Measurements from ENCODE around the gene SLC12A7.

GRCh38 chr5:1064383-1065142, 47.3 kb downstream of the SLC12A7 start:
- TF ChIP-seq CTCF (IDR thresholded peaks at IDR 0.05; ENCODE audit: insufficient read depth, low read depth, low read length) = no peak
- no peak for TF ChIP-seq EZH2 (IDR thresholded peaks at IDR 0.05; ENCODE audit: insufficient read depth, low read length)

Measured in astrocyte (in vitro differentiated cells and primary cell).